ENCODE results near the gene SMIM7.

Gene SMIM7

GRCh38 chr19:16621165-16621800 is 38.7 kb downstream of the SMIM7 start:
- no peak overlapping the region for H3K4me3 ChIP-seq (ENCODE audit: low read length)
- DNase-seq = no peak
- H3K9ac ChIP-seq (ENCODE audit: low read length) = no peak overlapping the region
- peaks cover 88% of the 10 kb centered on the region for H4K20me1 ChIP-seq (ENCODE audit: insufficient read depth, low read length)
- TF ChIP-seq EZH2 (optimal IDR thresholded peaks at IDR 0.05; ENCODE audit: low read depth, low read length) = no peak
- TF ChIP-seq CTCF (IDR thresholded peaks at IDR 0.05; ENCODE audit: low read length) = no peak
- TF ChIP-seq EZH2phosphoT487 (IDR thresholded peaks at IDR 0.05; ENCODE audit: low read length) = no peak
- no peaks in the 10 kb centered on the region for H3K27me3 ChIP-seq (replicated peaks; ENCODE audit: insufficient read depth, low read length)
- peaks cover 100% of the 10 kb centered on the region for H3K79me2 ChIP-seq (ENCODE audit: low read length)
- no peak overlapping the region for H3K27ac ChIP-seq (ENCODE audit: low read length)
- H3K4me2 ChIP-seq (ENCODE audit: low read depth, low read length) = no peak overlapping the region
- H3K9me2 ChIP-seq (replicated peaks; ENCODE audit: insufficient read depth, low read length) = no peaks in the 10 kb centered on the region
- H3K9me3 ChIP-seq (replicated peaks; ENCODE audit: insufficient read depth, low read length) = no peaks in the 10 kb centered on the region
- H3F3A ChIP-seq (ENCODE audit: insufficient read depth, low read length) = peaks cover 8% of the 10 kb centered on the region; the same call in 1 of the 2 replicates
- peaks cover 27% of the 10 kb centered on the region for H3K4me1 ChIP-seq (ENCODE audit: low read length)
- no peak overlapping the region for H2AFZ ChIP-seq (ENCODE audit: low read length)
- H3K36me3 ChIP-seq (replicated peaks; ENCODE audit: insufficient read depth, low read length) = no peaks in the 10 kb centered on the region; the same call in 1 of the 2 replicates

GRCh38 chr19:16620584-16620983 is 39.4 kb downstream of the SMIM7 start:
- Histone ChIP-seq H3K27me3 (replicated peaks; ENCODE audit: insufficient read depth, low read length) (no peaks in the 10 kb centered on the region), H3K9me3 (replicated peaks; ENCODE audit: insufficient read depth, low read length) (no peaks in the 10 kb centered on the region), H3K4me3 (ENCODE audit: low read length) (no peak overlapping the region), H3K36me3 (replicated peaks; ENCODE audit: insufficient read depth, low read length) (no peaks in the 10 kb centered on the region; the same call in 1 of the 2 replicates), H3K9ac (ENCODE audit: low read length) (no peak overlapping the region), H3K79me2 (ENCODE audit: low read length) (peaks cover 100% of the 10 kb centered on the region), H3K4me2 (ENCODE audit: low read depth, low read length) (no peak overlapping the region), H3K9me2 (replicated peaks; ENCODE audit: insufficient read depth, low read length) (no peaks in the 10 kb centered on the region), H3K27ac (ENCODE audit: low read length) (no peak overlapping the region), H3F3A (ENCODE audit: insufficient read depth, low read length) (peaks cover 7% of the 10 kb centered on the region; the same call in 1 of the 2 replicates), H4K20me1 (ENCODE audit: insufficient read depth, low read length) (peaks cover 91% of the 10 kb centered on the region), H3K4me1 (ENCODE audit: low read length) (peaks cover 20% of the 10 kb centered on the region), H2AFZ (ENCODE audit: low read length) (no peak overlapping the region)
- TF ChIP-seq EZH2phosphoT487 (IDR thresholded peaks at IDR 0.05; ENCODE audit: low read length) (no peak), CTCF (IDR thresholded peaks at IDR 0.05; ENCODE audit: low read length) (no peak), EZH2 (optimal IDR thresholded peaks at IDR 0.05; ENCODE audit: low read depth, low read length) (no peak)
- no peak for DNase-seq

- Histone ChIP-seq H3F3A (ENCODE audit: insufficient read depth, low read length) (0 out of 2 replicates have a peak, but pooled peaks cover 1% of the 10 kb centered on the region), H3K79me2 (ENCODE audit: low read length) (peaks cover 100% of the 10 kb centered on the region), H3K4me2 (ENCODE audit: low read depth, low read length) (no peak overlapping the region), H2AFZ (ENCODE audit: low read length) (no peak overlapping the region), H3K36me3 (replicated peaks; ENCODE audit: insufficient read depth, low read length) (no peaks in the 10 kb centered on the region; the same call in 1 of the 2 replicates), H4K20me1 (ENCODE audit: insufficient read depth, low read length) (peaks cover 88% of the 10 kb centered on the region), H3K4me1 (ENCODE audit: low read length) (peaks cover 16% of the 10 kb centered on the region), H3K9me3 (replicated peaks; ENCODE audit: insufficient read depth, low read length) (no peaks in the 10 kb centered on the region), H3K27me3 (replicated peaks; ENCODE audit: insufficient read depth, low read length) (no peaks in the 10 kb centered on the region), H3K27ac (ENCODE audit: low read length) (no peak overlapping the region), H3K9me2 (replicated peaks; ENCODE audit: insufficient read depth, low read length) (no peaks in the 10 kb centered on the region), H3K9ac (ENCODE audit: low read length) (no peak overlapping the region), H3K4me3 (ENCODE audit: low read length) (no peak overlapping the region)
- DNase-seq = no peak
- TF ChIP-seq EZH2 (optimal IDR thresholded peaks at IDR 0.05; ENCODE audit: low read depth, low read length) = no peak
- no peak for TF ChIP-seq CTCF (IDR thresholded peaks at IDR 0.05; ENCODE audit: low read length)
Measured at GRCh38 chr19:16620018-16620417, 39.9 kb downstream of the SMIM7 start.
